HCT116 (cell line): Measurements from ENCODE around the gene DCAF11. TPM values are rescaled to one million over a fixed set of nuclear protein-coding genes. Genes with fewer than 3 reads are reported as not detected.

ENCODE experiments used
- ATAC-seq: fragments of 200-7000 bp; cut with Tn5 transposase; 2 replicates; pipeline ENCODE4 v1.9.1; 2020; ENCODE audit warnings: mild to moderate bottlenecking, moderate library complexity
- BruUV-seq: library from RNA; stranded (reverse); fragments of 400-500 nt; replicated peaks from 2 replicates; lab custom pipeline; 2021; lab: Mats Ljungman, UMichigan
- CTCF ChIA-PET: fragments of 300-600 bp; sonication (Branson Sonifier 250); formaldehyde crosslinking; loops from one replicate; lab custom pipeline; 2021; ENCODE audit warnings: antibody characterized with exemption; lab: Charles Lee
- POLR2A ChIA-PET: fragments of 300-600, 350-600 bp; sonication (Branson Sonifier 250); formaldehyde crosslinking; loops from one replicate; lab custom pipeline; 2021; ENCODE audit warnings: antibody characterized with exemption; lab: Charles Lee
- RAD21 ChIA-PET, 2 experiments: fragments of 300-600 bp; sonication (Branson Sonifier 250); formaldehyde crosslinking; loops; one replicate each; lab custom pipeline; 2023; ENCODE audit warnings: low total read pairs in 2 of 2; ENCODE audit not compliant: uncharacterized antibody in 2 of 2, unreplicated experiment in 2 of 2, low non-redundant PET in 1 of 2; lab: Charles Lee
- DNase-seq: peaks from one replicate; pipeline ENCODE4 v3.0.0-alpha.2; 2010; ENCODE audit warnings: low read depth, low spot score
- H2AFZ ChIP-seq: fragments of 200-600 bp; shearing (Covaris generic), sonication (generic); 2 replicates; pipeline ENCODE4 v1.6.1; 2017; ENCODE audit warnings: low read depth, mixed run types, mixed read lengths, antibody characterized with exemption, low read length; ENCODE audit not compliant: poor library complexity, severe bottlenecking
- H3K27ac ChIP-seq: 2 replicates; pipeline ENCODE4 v1.5.1; 2012; ENCODE audit warnings: low read depth, low read length
- H3K27me3 ChIP-seq: fragments of 200-600 bp; sonication (generic); 2 replicates; pipeline ENCODE4 v1.6.1; 2016; ENCODE audit warnings: mixed run types, low read length, mixed read lengths; ENCODE audit not compliant: insufficient read depth
- H3K36me3 ChIP-seq, 2 experiments: fragments of 200-500 bp in 1 of 2; fragments of 200-600 bp in 1 of 2; sonication (Bioruptor generic) in 1 of 2; sonication (generic) in 1 of 2; 2 replicates each; pipeline versions ENCODE4 v1.5.1 to v1.6.1; 2014 to 2016; ENCODE audit warnings: low read length in 2 of 2, inconsistent platforms in 1 of 2, mixed read lengths in 1 of 2, mixed run types in 1 of 2; ENCODE audit not compliant: insufficient read depth in 2 of 2, control insufficient read depth in 1 of 2
- H3K4me1 ChIP-seq, 2 experiments: fragments of 200-600 bp in 1 of 2; sonication (generic) in 1 of 2; 2 replicates each; pipeline versions ENCODE4 v1.5.1 to v1.6.1; 2012 to 2017; ENCODE audit warnings: low read length in 2 of 2, inconsistent platforms in 1 of 2, mild to moderate bottlenecking in 1 of 2, mixed read lengths in 1 of 2, mixed run types in 1 of 2, moderate library complexity in 1 of 2; ENCODE audit not compliant: insufficient read depth in 2 of 2, control insufficient read depth in 1 of 2
- H3K4me2 ChIP-seq: fragments of 200-600 bp; sonication (generic); 2 replicates; pipeline ENCODE4 v1.6.1; 2017; ENCODE audit warnings: mixed run types, low read length, mixed read lengths
- H3K4me3 ChIP-seq, 2 experiments: fragments of 200-600 bp in 1 of 2; sonication (generic) in 1 of 2; replicated peaks in 1 of 2; 2 replicates each; pipeline ENCODE4 v1.5.1; 2011 to 2016; ENCODE audit warnings: low read length in 2 of 2, control low read depth in 1 of 2, low read depth in 1 of 2, mild to moderate bottlenecking in 1 of 2, mixed read lengths in 1 of 2, mixed run types in 1 of 2
- H3K79me2 ChIP-seq: fragments of 200-600 bp; sonication (generic); 2 replicates; pipeline ENCODE4 v1.6.1; 2017; ENCODE audit warnings: mild to moderate bottlenecking, mixed run types, low read length, moderate library complexity, mixed read lengths; ENCODE audit not compliant: insufficient read depth
- H3K9ac ChIP-seq: fragments of 200-600 bp; sonication (generic); 2 replicates; pipeline ENCODE4 v1.6.1; 2016; ENCODE audit warnings: low read length, mixed read lengths
- H3K9me2 ChIP-seq: fragments of 200-600 bp; sonication (generic), shearing (Covaris generic); 2 replicates; pipeline ENCODE4 v1.6.1; 2017; ENCODE audit warnings: mixed run types, mild to moderate bottlenecking, moderate library complexity; ENCODE audit not compliant: insufficient read depth
- H3K9me3 ChIP-seq, 2 experiments: fragments of 200-500 bp in 1 of 2; fragments of 200-600 bp in 1 of 2; sonication (Bioruptor generic) in 1 of 2; sonication (generic) in 1 of 2; 2 replicates each; pipeline ENCODE4 v1.6.1; 2014 to 2017; ENCODE audit warnings: low read length in 2 of 2, mixed read lengths in 2 of 2, inconsistent platforms in 1 of 2, low read depth in 1 of 2, mild to moderate bottlenecking in 1 of 2, mixed run types in 1 of 2, moderate library complexity in 1 of 2; ENCODE audit not compliant: control insufficient read depth in 1 of 2, insufficient read depth in 1 of 2
- H4K20me1 ChIP-seq: fragments of 200-600 bp; sonication (generic), shearing (Covaris generic); 2 replicates; pipeline ENCODE4 v1.6.1; 2017; ENCODE audit warnings: mixed run types, mild to moderate bottlenecking, moderate library complexity; ENCODE audit not compliant: insufficient read depth
- CEBPB ChIP-seq: IDR thresholded peaks from 2 replicates; pipeline ENCODE4 v1.6.1; 2012; ENCODE audit warnings: low read depth
- ELF1 ChIP-seq: IDR thresholded peaks from 2 replicates; pipeline ENCODE4 v1.6.1; 2012; ENCODE audit warnings: low read depth, borderline replicate concordance
- EZH2 ChIP-seq: fragments of 200-600 bp; sonication (generic); IDR thresholded peaks from 2 replicates; pipeline ENCODE4 v1.6.1; 2017; ENCODE audit warnings: antibody characterized with exemption, mixed run types
- JUND ChIP-seq: IDR thresholded peaks from 2 replicates; pipeline ENCODE4 v1.6.1; 2012
- TCF7L2 ChIP-seq: IDR thresholded peaks from 2 replicates; pipeline ENCODE4 v1.7.0; 2011; ENCODE audit warnings: borderline replicate concordance, inconsistent platforms; ENCODE audit not compliant: insufficient read depth, insufficient read length; ENCODE audit errors: extremely low read depth
- YY1 ChIP-seq: IDR thresholded peaks from 2 replicates; pipeline ENCODE4 v1.6.1; 2011; ENCODE audit warnings: low read length, low read depth, moderate library complexity, mild to moderate bottlenecking; ENCODE audit not compliant: insufficient replicate concordance; ENCODE audit errors: extremely low read depth
- ZFX ChIP-seq: fragments of 450-650 bp; IDR thresholded peaks from 2 replicates; pipeline ENCODE4 v1.6.1; 2017
- intact Hi-C: fragments of 100-400 bp; cut with micrococcal nuclease; formaldehyde crosslinking; loops from 2 replicates; pipeline ENCODE4 v1.10.0; 2022
- total RNA-seq: library from RNA; stranded (reverse); gene quantifications from one replicate; pipeline ENCODE4 v1.2.1, GENCODE V29; 2021; ENCODE audit not compliant: unreplicated experiment
- TF ChIP-seq, protein P1 (sequence below): IDR thresholded peaks from 2 replicates; pipeline ENCODE4 v1.6.1; 2011; ENCODE audit warnings: mild to moderate bottlenecking, low read length, moderate library complexity; ENCODE audit not compliant: insufficient replicate concordance; ENCODE audit errors: extremely low read depth
- TF ChIP-seq, protein P2 (sequence below): IDR thresholded peaks from 2 replicates; pipeline ENCODE4 v1.6.1; 2012; ENCODE audit warnings: low read depth
- TF ChIP-seq, protein P3 (sequence below): IDR thresholded peaks from 2 replicates; pipeline ENCODE4 v1.6.1; 2012
- TF ChIP-seq, protein P4 (sequence below), 3 experiments: fragments of 200-600 bp in 1 of 3; sonication (generic) in 1 of 3; IDR thresholded peaks in 2 of 3; conservative IDR thresholded peaks in 1 of 3; 2 replicates each; pipeline ENCODE4 v1.5.1; 2012 to 2017; ENCODE audit warnings: low read depth in 2 of 3, low read length in 2 of 3, antibody characterized with exemption in 1 of 3, borderline replicate concordance in 1 of 3, control low read depth in 1 of 3, mild to moderate bottlenecking in 1 of 3, mixed read lengths in 1 of 3, mixed run types in 1 of 3, moderate library complexity in 1 of 3; ENCODE audit not compliant: insufficient read depth in 1 of 3
- TF ChIP-seq, protein P5 (sequence below): IDR thresholded peaks from 2 replicates; pipeline ENCODE4 v1.6.1; 2012

The DCAF11 gene
- total RNA-seq, 1 experiment from 2014 or later, result 47.5 TPM

DNA sequence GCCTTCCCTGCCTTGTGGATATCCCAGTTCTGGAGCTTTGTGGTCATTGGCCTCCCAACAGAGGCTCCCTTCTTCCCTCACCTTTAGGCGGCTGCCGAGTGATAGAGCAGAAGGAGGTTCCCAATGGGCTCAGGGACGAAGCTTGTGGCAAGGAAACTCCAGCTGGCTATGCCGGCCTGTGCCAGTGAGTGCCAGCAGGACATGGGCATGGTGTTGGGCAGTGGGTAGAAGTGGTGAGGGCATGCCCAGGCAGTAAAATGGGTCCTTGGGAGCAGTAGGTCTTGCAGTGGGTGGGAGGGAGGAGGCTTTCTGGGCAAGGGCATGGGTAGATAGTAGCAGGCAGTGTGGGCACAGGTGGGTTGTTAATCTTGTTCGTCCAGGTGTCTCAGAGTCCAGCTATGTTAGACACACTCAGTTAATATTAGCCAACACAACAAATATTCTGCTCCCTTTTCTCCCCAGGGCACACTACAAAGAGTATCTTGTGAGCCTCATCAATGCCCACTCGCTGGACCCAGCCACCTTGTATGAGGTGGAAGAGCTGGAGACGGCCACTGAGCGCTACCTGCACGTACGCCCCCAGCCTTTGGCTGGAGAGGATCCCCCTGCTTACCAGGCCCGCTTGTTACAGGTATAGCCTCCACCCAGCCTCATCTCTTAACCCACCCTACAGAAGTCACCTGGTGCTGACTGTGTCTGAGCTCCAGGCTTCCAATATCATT, 45.4 kb downstream of the DCAF11 start (continued):
- TF ChIP-seq, protein P1, sequence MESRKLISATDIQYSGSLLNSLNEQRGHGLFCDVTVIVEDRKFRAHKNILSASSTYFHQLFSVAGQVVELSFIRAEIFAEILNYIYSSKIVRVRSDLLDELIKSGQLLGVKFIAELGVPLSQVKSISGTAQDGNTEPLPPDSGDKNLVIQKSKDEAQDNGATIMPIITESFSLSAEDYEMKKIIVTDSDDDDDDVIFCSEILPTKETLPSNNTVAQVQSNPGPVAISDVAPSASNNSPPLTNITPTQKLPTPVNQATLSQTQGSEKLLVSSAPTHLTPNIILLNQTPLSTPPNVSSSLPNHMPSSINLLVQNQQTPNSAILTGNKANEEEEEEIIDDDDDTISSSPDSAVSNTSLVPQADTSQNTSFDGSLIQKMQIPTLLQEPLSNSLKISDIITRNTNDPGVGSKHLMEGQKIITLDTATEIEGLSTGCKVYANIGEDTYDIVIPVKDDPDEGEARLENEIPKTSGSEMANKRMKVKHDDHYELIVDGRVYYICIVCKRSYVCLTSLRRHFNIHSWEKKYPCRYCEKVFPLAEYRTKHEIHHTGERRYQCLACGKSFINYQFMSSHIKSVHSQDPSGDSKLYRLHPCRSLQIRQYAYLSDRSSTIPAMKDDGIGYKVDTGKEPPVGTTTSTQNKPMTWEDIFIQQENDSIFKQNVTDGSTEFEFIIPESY, result no peak
- TF ChIP-seq CEBPB (no peak), ELF1 (no peak), ZFX (no peak)

DNA sequence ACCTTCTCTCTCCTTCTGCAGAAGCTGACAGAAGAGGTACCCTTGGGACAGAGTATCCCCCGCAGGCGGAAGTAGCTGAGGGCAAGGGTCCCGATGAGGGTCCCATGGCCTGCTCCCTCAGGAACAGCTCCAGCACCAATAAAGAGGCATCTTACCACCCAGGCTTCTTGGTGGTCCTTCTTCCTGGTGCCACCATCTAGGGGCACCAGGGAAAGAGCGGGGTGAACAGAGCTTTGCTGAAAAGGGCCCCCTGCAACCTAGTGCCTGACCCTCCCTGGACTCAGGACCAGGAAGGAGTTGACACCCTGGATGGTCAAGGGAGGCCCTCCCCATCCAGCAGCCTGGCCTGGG, 45.9 kb downstream of the DCAF11 start:
- no peak overlapping the region for H3K4me3 ChIP-seq
- no peak overlapping the region for H2AFZ ChIP-seq
- ATAC-seq (no peak), DNase-seq (no peak)
- H3K4me1 ChIP-seq, result peaks cover 15 to 21% of the 10 kb centered on the region in 2 experiments
- intact Hi-C loops, result loop anchor here (2.0 kb wide), 1 partner anchor 46 kb away; the partner anchor contains the start of genes DCAF11 and NRL
- no peaks in the 10 kb centered on the region for H3K27me3 ChIP-seq
- peak overlapping the region; percentile 87 for H3K4me2 ChIP-seq
- peaks cover 26 to 41% of the 10 kb centered on the region in 2 experiments; a peak in 3 of 4 replicates for H3K36me3 ChIP-seq
- RAD21 ChIA-PET, result interaction anchor here (1.0 to 1.1 kb wide), 2 partner anchors 14 to 103 kb away, joined by 3 read pairs; partner anchors contain the start of genes PSME2 (in 1 of the 2) and RNF31 (in 1 of the 2)
- H3K9me2 ChIP-seq, result no peaks in the 10 kb centered on the region
- no TSS peak for BruUV-seq
- no peaks in the 10 kb centered on the region for H3K79me2 ChIP-seq
- POLR2A ChIA-PET, result interaction anchor here (1.0 to 3.1 kb wide), 9 partner anchors 13 to 102 kb away, joined by 3 to 18 read pairs (median 4); partner anchors contain the start of genes DCAF11, EMC9, NRL and PCK2
- H3K27ac ChIP-seq, result peak overlapping the region; percentile 84
- no peaks in the 10 kb centered on the region for H3K9me3 ChIP-seq
- H3K9ac ChIP-seq, result no peak overlapping the region
- CTCF ChIA-PET, result interaction anchor here (1.0 to 3.2 kb wide), 17 partner anchors 9 to 137 kb away, joined by 3 to 20 read pairs (median 4); partner anchors contain the start of genes CHMP4A, DCAF11, EMC9 and NRL
- H4K20me1 ChIP-seq, result no peaks in the 10 kb centered on the region
- no peak for TF ChIP-seq TCF7L2
- no peak for TF ChIP-seq ELF1
- TF ChIP-seq, protein P2, sequence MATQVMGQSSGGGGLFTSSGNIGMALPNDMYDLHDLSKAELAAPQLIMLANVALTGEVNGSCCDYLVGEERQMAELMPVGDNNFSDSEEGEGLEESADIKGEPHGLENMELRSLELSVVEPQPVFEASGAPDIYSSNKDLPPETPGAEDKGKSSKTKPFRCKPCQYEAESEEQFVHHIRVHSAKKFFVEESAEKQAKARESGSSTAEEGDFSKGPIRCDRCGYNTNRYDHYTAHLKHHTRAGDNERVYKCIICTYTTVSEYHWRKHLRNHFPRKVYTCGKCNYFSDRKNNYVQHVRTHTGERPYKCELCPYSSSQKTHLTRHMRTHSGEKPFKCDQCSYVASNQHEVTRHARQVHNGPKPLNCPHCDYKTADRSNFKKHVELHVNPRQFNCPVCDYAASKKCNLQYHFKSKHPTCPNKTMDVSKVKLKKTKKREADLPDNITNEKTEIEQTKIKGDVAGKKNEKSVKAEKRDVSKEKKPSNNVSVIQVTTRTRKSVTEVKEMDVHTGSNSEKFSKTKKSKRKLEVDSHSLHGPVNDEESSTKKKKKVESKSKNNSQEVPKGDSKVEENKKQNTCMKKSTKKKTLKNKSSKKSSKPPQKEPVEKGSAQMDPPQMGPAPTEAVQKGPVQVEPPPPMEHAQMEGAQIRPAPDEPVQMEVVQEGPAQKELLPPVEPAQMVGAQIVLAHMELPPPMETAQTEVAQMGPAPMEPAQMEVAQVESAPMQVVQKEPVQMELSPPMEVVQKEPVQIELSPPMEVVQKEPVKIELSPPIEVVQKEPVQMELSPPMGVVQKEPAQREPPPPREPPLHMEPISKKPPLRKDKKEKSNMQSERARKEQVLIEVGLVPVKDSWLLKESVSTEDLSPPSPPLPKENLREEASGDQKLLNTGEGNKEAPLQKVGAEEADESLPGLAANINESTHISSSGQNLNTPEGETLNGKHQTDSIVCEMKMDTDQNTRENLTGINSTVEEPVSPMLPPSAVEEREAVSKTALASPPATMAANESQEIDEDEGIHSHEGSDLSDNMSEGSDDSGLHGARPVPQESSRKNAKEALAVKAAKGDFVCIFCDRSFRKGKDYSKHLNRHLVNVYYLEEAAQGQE, result no peak
- TF ChIP-seq, protein P3, sequence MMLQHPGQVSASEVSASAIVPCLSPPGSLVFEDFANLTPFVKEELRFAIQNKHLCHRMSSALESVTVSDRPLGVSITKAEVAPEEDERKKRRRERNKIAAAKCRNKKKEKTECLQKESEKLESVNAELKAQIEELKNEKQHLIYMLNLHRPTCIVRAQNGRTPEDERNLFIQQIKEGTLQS, result no peak
- no peak for TF ChIP-seq JUND
- TF ChIP-seq, protein P4, sequence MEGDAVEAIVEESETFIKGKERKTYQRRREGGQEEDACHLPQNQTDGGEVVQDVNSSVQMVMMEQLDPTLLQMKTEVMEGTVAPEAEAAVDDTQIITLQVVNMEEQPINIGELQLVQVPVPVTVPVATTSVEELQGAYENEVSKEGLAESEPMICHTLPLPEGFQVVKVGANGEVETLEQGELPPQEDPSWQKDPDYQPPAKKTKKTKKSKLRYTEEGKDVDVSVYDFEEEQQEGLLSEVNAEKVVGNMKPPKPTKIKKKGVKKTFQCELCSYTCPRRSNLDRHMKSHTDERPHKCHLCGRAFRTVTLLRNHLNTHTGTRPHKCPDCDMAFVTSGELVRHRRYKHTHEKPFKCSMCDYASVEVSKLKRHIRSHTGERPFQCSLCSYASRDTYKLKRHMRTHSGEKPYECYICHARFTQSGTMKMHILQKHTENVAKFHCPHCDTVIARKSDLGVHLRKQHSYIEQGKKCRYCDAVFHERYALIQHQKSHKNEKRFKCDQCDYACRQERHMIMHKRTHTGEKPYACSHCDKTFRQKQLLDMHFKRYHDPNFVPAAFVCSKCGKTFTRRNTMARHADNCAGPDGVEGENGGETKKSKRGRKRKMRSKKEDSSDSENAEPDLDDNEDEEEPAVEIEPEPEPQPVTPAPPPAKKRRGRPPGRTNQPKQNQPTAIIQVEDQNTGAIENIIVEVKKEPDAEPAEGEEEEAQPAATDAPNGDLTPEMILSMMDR (IDR thresholded peaks at IDR 0.05 in 2 of 3, conservative IDR thresholded peaks at IDR 0.05 in 1 of 3; ENCODE audit: borderline replicate concordance in 1 of 3, insufficient read depth in 1 of 3, low read depth in 2 of 3, low read length in 2 of 3), result no peak
- TF ChIP-seq, protein P5, sequence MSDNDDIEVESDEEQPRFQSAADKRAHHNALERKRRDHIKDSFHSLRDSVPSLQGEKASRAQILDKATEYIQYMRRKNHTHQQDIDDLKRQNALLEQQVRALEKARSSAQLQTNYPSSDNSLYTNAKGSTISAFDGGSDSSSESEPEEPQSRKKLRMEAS, result no peak
- TF ChIP-seq EZH2, result no peak
- TF ChIP-seq YY1, result no peak
